ENCODE data around the gene WAPL. TPM values are rescaled to one million over a fixed set of nuclear protein-coding genes. Genes with fewer than 3 reads are reported as not detected.

Gene WAPL
- total and polyA plus RNA-seq, 2 of the 4 experiments (the other 2 are of a cell fraction), result 11.5 to 31.7 TPM

- Histone ChIP-seq H3K9me1 (ENCODE audit: insufficient read depth, low read length) (no peaks in the 10 kb centered on the region), H2AK9ac (replicated peaks; ENCODE audit: low read depth, low read length, poor library complexity) (no peak overlapping the region), H3K56ac (ENCODE audit: extremely low read depth, insufficient read depth, low read length) (no peak overlapping the region), H2BK15ac (ENCODE audit: low read depth, low read length) (no peak overlapping the region), H2BK5ac (ENCODE audit: low read depth, low read length, poor library complexity, severe bottlenecking) (no peak overlapping the region), H3K27ac (ENCODE audit: insufficient read depth, low read length) (no peak overlapping the region), H2BK20ac (ENCODE audit: low read depth, low read length) (no peak overlapping the region), H2AFZ (replicated peaks; ENCODE audit: low read length, poor library complexity) (no peak overlapping the region), H4K91ac (ENCODE audit: insufficient read depth, low read depth, low read length) (no peak overlapping the region), H3K4me3 (ENCODE audit: insufficient read depth, low read depth, low read length) (no peak overlapping the region), H3K36me3 (ENCODE audit: control insufficient read depth, insufficient read depth, low read length) (no peaks in the 10 kb centered on the region), H3K4ac (ENCODE audit: low read depth, low read length) (no peak overlapping the region), H3K79me1 (ENCODE audit: low read depth in 1 of 2, low read length in 2 of 2) (peaks cover 26 to 30% of the 10 kb centered on the region in 2 experiments), H3K9ac (ENCODE audit: low read depth, low read length) (no peak overlapping the region), H3K27me3 (ENCODE audit: control insufficient read depth, insufficient read depth, low read length) (no peaks in the 10 kb centered on the region), H3K4me2 (ENCODE audit: low read depth, low read length) (no peak overlapping the region), H3K23ac (ENCODE audit: low read depth, low read length) (no peak overlapping the region), H3K18ac (ENCODE audit: low read depth, low read length) (no peak overlapping the region), H3K9me3 (ENCODE audit: control insufficient read depth, insufficient read depth, low read length) (no peaks in the 10 kb centered on the region), H3K4me1 (ENCODE audit: control insufficient read depth, insufficient read depth, low read length) (no peaks in the 10 kb centered on the region; the same call in 1 of the 2 replicates), H2BK120ac (ENCODE audit: low read depth, low read length) (no peak overlapping the region), H3K14ac (replicated peaks; ENCODE audit: low read depth, low read length) (no peak overlapping the region), H4K8ac (ENCODE audit: low read depth in 2 of 2, low read length in 2 of 2) (no peak overlapping the region), H4K5ac (ENCODE audit: low read depth, low read length) (no peak overlapping the region), H4K20me1 (ENCODE audit: insufficient read depth, low read length) (peaks cover 13% of the 10 kb centered on the region), H2AK5ac (ENCODE audit: low read depth, low read length) (no peak overlapping the region)
- in situ Hi-C loops (cut with MboI; ENCODE audit: low sequenced_read_pairs), result loop anchor here (25.0 kb wide), 1 partner anchor 363 kb away; no protein-coding TSS in a partner anchor
- dilution Hi-C loops (cut with HindIII; ENCODE audit: low sequenced_read_pairs, unreplicated experiment), result no loop called here
- 0% methylated on average over 1 of the region's 1 CpG; no CpG with 5 or more reads in 1 of the 2 experiments for WGBS, 2 experiments (ENCODE audit: extremely low coverage in 2 of 2, insufficient read length in 1 of 2)
- ATAC-seq (ENCODE audit: low read depth) (no peak), DNase-seq (no peak)
- TF ChIP-seq RCOR1 (IDR thresholded peaks at IDR 0.05; ENCODE audit: insufficient replicate concordance, low read length) (no peak), NFE2L2 (IDR thresholded peaks at IDR 0.05; ENCODE audit: low read depth, low read length) (no peak), MAZ (IDR thresholded peaks at IDR 0.05; ENCODE audit: borderline replicate concordance, low read depth, low read length) (no peak), CTCF (conservative IDR thresholded peaks at IDR 0.05; ENCODE audit: low read depth, low read length) (no peak), RAD21 (IDR thresholded peaks at IDR 0.05; ENCODE audit: low read length) (no peak), CEBPB (IDR thresholded peaks at IDR 0.05; ENCODE audit: low read depth, low read length) (no peak), RFX5 (IDR thresholded peaks at IDR 0.05; ENCODE audit: low read depth, low read length) (no peak), ELK1 (IDR thresholded peaks at IDR 0.05; ENCODE audit: borderline replicate concordance, low read depth, low read length) (no peak)
- intact Hi-C loops (cut with micrococcal nuclease), result loop anchor here (5.0 kb wide), 1 partner anchor 63 kb away; no protein-coding TSS in a partner anchor
- ChIA-PET CTCF (no interaction called here), POLR2A (ENCODE audit: unreplicated experiment) (no interaction called here)
- BruUV-seq (replicated peaks), result no TSS peak
Measured at GRCh38 chr10:86524225-86524962, 2.8 kb upstream of the WAPL start.

Data from IMR-90 (cell line).